ES-I3 (cell line): ENCODE results near the gene CCDC148.

Experiments used
- H3K36me3 ChIP-seq: 2 replicates; pipeline ENCODE4 v1.6.1; 2013; ENCODE audit warnings: mild to moderate bottlenecking, low read length, control low read depth, moderate library complexity; ENCODE audit not compliant: insufficient read depth
- H3K4me1 ChIP-seq: 2 replicates; pipeline ENCODE4 v1.6.1; 2013; ENCODE audit warnings: mild to moderate bottlenecking, control low read depth, low read length; ENCODE audit not compliant: insufficient read depth
- H3K9ac ChIP-seq: 2 replicates; pipeline ENCODE4 v1.6.1; 2013; ENCODE audit warnings: low read depth, mild to moderate bottlenecking, low read length, moderate library complexity
- H3K9me3 ChIP-seq: 2 replicates; pipeline ENCODE4 v1.6.1; 2013; ENCODE audit warnings: mild to moderate bottlenecking, low read length, moderate library complexity; ENCODE audit not compliant: control insufficient read depth, insufficient read depth

Gene CCDC148

GRCh38 chr2:158414538-158414937 lies 42.0 kb downstream of the CCDC148 start:
- Histone ChIP-seq H3K4me1 (peaks cover 9% of the 10 kb centered on the region; the same call in 1 of the 2 replicates), H3K9ac (no peak overlapping the region), H3K9me3 (peaks cover 11% of the 10 kb centered on the region), H3K36me3 (no peaks in the 10 kb centered on the region)

DNA sequence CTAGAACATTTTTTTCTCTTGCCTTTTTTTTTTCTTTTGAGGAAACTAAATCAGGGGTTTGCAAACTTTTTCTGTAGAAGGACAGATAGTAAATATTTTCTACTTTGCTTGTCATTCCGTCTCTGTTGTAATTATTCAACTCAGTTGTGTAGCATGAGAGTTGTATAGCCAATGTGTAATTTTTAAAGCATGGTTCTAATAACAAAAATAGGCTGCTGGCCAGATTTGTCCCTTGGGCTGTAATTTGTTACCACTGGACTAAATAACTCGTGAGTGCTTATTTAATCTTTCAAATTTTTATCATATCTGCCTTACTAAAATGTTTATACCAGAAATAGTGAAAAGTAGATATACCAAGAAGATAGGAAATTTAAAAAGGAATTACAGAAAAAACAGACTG lies 43.0 kb downstream of the CCDC148 start:
- Histone ChIP-seq H3K4me1 (peaks cover 9% of the 10 kb centered on the region; the same call in 1 of the 2 replicates), H3K9me3 (peaks cover 11% of the 10 kb centered on the region), H3K36me3 (no peaks in the 10 kb centered on the region), H3K9ac (no peak overlapping the region)

DNA sequence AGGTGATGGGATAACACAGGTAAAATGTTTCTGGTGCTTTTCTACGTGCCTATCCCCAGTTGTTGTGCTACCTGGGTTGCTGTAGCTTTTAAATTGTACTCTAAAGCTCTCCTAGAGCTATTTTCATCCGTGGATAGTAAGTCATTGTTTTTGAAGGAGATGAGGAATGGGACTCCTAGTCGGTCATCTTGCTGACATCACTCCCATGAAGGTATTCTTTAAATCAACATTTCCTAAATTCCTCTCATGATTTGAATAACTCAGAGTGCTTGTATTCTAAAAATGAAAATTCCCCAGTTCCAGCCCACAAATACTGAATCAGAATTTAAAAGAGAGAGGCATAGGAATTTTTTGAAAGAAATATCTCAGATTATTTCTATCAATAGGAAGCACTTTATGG lies 44.3 kb downstream of the CCDC148 start:
- Histone ChIP-seq H3K4me1 (peaks cover 9% of the 10 kb centered on the region; the same call in 1 of the 2 replicates), H3K9me3 (peaks cover 11% of the 10 kb centered on the region), H3K9ac (no peak overlapping the region), H3K36me3 (no peaks in the 10 kb centered on the region)

DNA sequence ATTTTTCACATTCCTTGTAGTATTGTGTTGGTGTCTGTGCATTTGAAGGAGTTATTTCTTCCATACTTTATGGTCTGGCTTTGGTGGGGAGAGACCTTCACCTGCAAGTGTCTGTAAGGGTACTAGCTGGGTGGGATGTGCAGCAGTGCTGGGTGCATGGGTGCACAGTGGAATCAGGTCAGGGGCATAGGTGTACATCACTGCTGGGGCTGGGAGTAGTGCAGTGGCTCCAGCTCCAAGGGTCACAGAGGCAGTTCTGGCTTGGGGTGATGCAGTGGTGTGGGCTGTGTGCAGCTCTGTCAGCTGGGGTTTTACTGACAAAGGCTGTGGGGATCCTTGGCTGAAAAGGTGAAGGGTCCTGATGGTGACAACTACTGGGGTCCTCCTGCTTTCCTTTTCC lies 44.8 kb downstream of the CCDC148 start:
- Histone ChIP-seq H3K4me1 (peaks cover 9% of the 10 kb centered on the region; the same call in 1 of the 2 replicates), H3K36me3 (no peaks in the 10 kb centered on the region), H3K9ac (no peak overlapping the region), H3K9me3 (peaks cover 11% of the 10 kb centered on the region)

DNA sequence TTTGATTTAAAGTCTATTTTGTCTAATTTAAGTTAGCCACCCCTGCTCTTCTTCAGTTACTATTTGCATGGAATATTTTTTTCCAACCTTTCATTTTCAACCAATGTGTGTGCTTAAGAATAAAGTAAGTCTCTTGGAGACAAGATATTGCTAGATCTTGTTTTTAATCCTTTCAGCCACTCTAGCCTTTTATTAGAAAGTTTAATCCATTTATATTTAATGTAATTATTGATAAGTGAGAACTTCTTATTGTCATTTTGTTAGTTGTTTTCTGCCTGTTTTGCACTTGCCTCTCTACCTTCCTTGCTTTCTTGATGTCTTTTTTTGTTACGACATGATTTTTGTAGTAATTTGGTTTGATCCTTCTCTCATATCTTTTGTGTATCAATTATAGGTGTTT lies 46.4 kb downstream of the CCDC148 start:
- Histone ChIP-seq H3K36me3 (no peaks in the 10 kb centered on the region), H3K9me3 (no peaks in the 10 kb centered on the region; the same call in 1 of the 2 replicates), H3K9ac (no peak overlapping the region), H3K4me1 (peaks cover 9% of the 10 kb centered on the region; the same call in 1 of the 2 replicates)

GRCh38 chr2:158407031-158407430 lies 49.5 kb downstream of the CCDC148 start:
- Histone ChIP-seq H3K9ac (no peak overlapping the region), H3K9me3 (no peaks in the 10 kb centered on the region; the same call in 1 of the 2 replicates), H3K36me3 (no peaks in the 10 kb centered on the region), H3K4me1 (no peaks in the 10 kb centered on the region)

- no peaks in the 10 kb centered on the region; the same call in 1 of the 2 replicates for H3K9me3 ChIP-seq
- no peaks in the 10 kb centered on the region for H3K36me3 ChIP-seq
- H3K9ac ChIP-seq = no peak overlapping the region
- H3K4me1 ChIP-seq = no peaks in the 10 kb centered on the region
Measured at GRCh38 chr2:158405341-158405740, 51.2 kb downstream of the CCDC148 start.

- Histone ChIP-seq H3K9me3 (no peaks in the 10 kb centered on the region), H3K9ac (no peak overlapping the region), H3K4me1 (no peaks in the 10 kb centered on the region), H3K36me3 (no peaks in the 10 kb centered on the region)
Measured at GRCh38 chr2:158403237-158403636, 53.3 kb downstream of the CCDC148 start.

- H3K4me1 ChIP-seq = no peaks in the 10 kb centered on the region
- H3K9ac ChIP-seq = no peak overlapping the region
- no peaks in the 10 kb centered on the region for H3K9me3 ChIP-seq
- no peaks in the 10 kb centered on the region for H3K36me3 ChIP-seq
Measured at GRCh38 chr2:158402665-158403064, 53.9 kb downstream of the CCDC148 start.

DNA sequence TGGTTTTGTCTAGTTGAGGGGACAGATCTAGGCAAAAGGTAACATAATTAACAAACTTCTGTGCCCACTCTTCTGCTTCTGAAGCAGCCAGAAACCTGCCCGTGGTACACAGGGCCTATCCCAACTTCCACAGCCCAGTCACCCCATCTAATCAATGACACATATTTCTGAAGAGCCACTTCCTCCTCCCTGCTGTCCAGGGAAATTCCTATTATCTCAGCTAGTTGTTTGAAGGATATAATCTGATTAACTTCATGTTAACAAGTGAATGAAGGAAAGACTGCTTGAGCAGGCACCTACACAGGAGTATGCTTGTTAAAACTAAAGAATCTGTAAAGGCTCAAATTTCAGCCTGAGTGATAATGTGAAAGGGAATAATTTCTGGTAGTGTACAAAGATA lies 61.4 kb downstream of the CCDC148 start:
- H3K4me1 ChIP-seq = 0 out of 2 replicates have a peak, but pooled peaks cover 4% of the 10 kb centered on the region
- H3K36me3 ChIP-seq = no peaks in the 10 kb centered on the region
- no peak overlapping the region for H3K9ac ChIP-seq
- H3K9me3 ChIP-seq = no peaks in the 10 kb centered on the region

DNA sequence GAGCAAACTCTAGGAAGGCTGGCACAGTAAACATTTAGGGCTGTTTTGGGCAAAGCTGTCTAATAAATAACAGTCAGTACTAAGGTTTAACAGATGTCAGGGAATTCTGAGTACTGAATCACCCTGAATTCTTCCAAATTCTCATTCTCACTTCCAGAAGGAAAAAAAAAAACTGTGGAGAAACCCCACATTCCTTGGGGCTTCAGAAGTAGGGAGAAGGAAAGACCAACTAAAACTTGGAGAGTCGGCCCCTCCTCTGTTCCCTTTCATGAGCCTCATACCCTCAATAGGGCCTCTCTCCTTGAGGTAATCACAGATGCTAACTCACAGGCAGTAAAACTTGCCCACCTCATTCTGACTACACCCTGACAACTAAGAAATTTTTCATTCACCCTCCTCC lies 62.1 kb downstream of the CCDC148 start:
- no peaks in the 10 kb centered on the region for H3K36me3 ChIP-seq
- H3K9ac ChIP-seq = no peak overlapping the region
- H3K4me1 ChIP-seq = 0 out of 2 replicates have a peak, but pooled peaks cover 4% of the 10 kb centered on the region
- no peaks in the 10 kb centered on the region for H3K9me3 ChIP-seq

- Histone ChIP-seq H3K9me3 (no peaks in the 10 kb centered on the region), H3K4me1 (0 out of 2 replicates have a peak, but pooled peaks cover 4% of the 10 kb centered on the region), H3K36me3 (no peaks in the 10 kb centered on the region), H3K9ac (no peak overlapping the region)
Measured at GRCh38 chr2:158393886-158394285, 62.7 kb downstream of the CCDC148 start.

DNA sequence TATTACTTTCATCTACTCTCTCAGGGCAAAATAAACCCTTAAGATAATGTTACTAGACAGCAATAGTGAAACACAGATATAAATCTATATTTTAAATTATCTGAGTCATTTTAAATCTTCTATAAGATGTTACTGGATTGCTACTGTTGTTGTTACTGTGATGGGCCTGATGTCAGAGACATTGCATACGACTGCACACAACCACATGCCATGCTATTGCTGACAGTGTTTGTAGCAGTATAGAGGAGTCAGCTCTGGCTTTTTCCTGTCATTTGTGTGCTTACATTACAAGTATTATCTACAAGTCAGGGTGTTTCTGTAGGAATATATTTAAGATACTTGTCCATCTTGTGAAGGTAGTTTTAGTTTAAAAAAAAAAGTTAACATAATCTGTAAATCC lies 63.9 kb downstream of the CCDC148 start:
- Histone ChIP-seq H3K36me3 (no peaks in the 10 kb centered on the region), H3K9me3 (no peaks in the 10 kb centered on the region), H3K9ac (no peak overlapping the region), H3K4me1 (0 out of 2 replicates have a peak, but pooled peaks cover 4% of the 10 kb centered on the region)

GRCh38 chr2:158391876-158392275 lies 64.7 kb downstream of the CCDC148 start:
- H3K9me3 ChIP-seq = no peaks in the 10 kb centered on the region
- H3K9ac ChIP-seq = no peak overlapping the region
- H3K4me1 ChIP-seq = 0 out of 2 replicates have a peak, but pooled peaks cover 4% of the 10 kb centered on the region
- H3K36me3 ChIP-seq = no peaks in the 10 kb centered on the region

- Histone ChIP-seq H3K36me3 (no peaks in the 10 kb centered on the region), H3K4me1 (0 out of 2 replicates have a peak, but pooled peaks cover 4% of the 10 kb centered on the region), H3K9ac (no peak overlapping the region), H3K9me3 (no peaks in the 10 kb centered on the region)
Measured at GRCh38 chr2:158391361-158391760, 65.2 kb downstream of the CCDC148 start.

- Histone ChIP-seq H3K9me3 (no peaks in the 10 kb centered on the region), H3K9ac (no peak overlapping the region), H3K4me1 (no peaks in the 10 kb centered on the region), H3K36me3 (no peaks in the 10 kb centered on the region)
Measured at GRCh38 chr2:158388159-158388558, 68.4 kb downstream of the CCDC148 start.
